H1 (cell line): ENCODE data around the gene PPARA.
A peak's percentile ranks its signal among the peaks of the same experiment; 100 is the strongest.

Experiments
- ATF3 ChIP-seq: IDR thresholded peaks from 2 replicates; pipeline ENCODE4 v1.6.1; 2011; ENCODE audit warnings: low read depth, mild to moderate bottlenecking, low read length; ENCODE audit not compliant: insufficient read depth
- CHD7 ChIP-seq: fragments of 300-600 bp; sonication (generic); IDR thresholded peaks from 2 replicates; pipeline ENCODE4 v1.7.1; 2012; ENCODE audit warnings: low read length, moderate library complexity, mild to moderate bottlenecking, inconsistent platforms; ENCODE audit not compliant: insufficient replicate concordance
- CREB1 ChIP-seq: IDR thresholded peaks from 2 replicates; pipeline ENCODE4 v1.6.1; 2012; ENCODE audit warnings: inconsistent platforms
- CTCF ChIP-seq, 3 experiments: IDR thresholded peaks; 1 replicate in 2 of 3; 2 replicates in 1 of 3; pipeline versions ENCODE4 v1.5.1 to v1.6.1; 2011; ENCODE audit warnings: low read length in 3 of 3, mild to moderate bottlenecking in 3 of 3, inconsistent platforms in 2 of 3, low read depth in 1 of 3, moderate library complexity in 1 of 3; ENCODE audit not compliant: insufficient read depth in 1 of 3; ENCODE audit errors: control extremely low read depth in 1 of 3
- EGR1 ChIP-seq: IDR thresholded peaks from 2 replicates; pipeline ENCODE4 v1.6.1; 2011; ENCODE audit warnings: low read depth, low read length, borderline replicate concordance
- EZH2 ChIP-seq: fragments of 200-600 bp; sonication (generic); IDR thresholded peaks from 2 replicates; pipeline ENCODE4 v1.7.1; 2012; ENCODE audit warnings: low read depth, mild to moderate bottlenecking, moderate library complexity, low read length, inconsistent platforms; ENCODE audit not compliant: severe bottlenecking
- MAX ChIP-seq: IDR thresholded peaks from 2 replicates; pipeline ENCODE4 v1.6.1; 2012; ENCODE audit warnings: inconsistent platforms
- POLR2A ChIP-seq, 2 experiments: IDR thresholded peaks; 1 replicate in 1 of 2; 2 replicates in 1 of 2; pipeline ENCODE4 v1.6.1; 2011; ENCODE audit warnings: low read depth in 2 of 2, low read length in 2 of 2, mild to moderate bottlenecking in 2 of 2; ENCODE audit errors: control extremely low read depth in 1 of 2
- RAD21 ChIP-seq, 2 experiments: IDR thresholded peaks in 1 of 2; conservative IDR thresholded peaks in 1 of 2; 2 replicates each; pipeline ENCODE4 v1.6.1; 2011; ENCODE audit warnings: low read depth in 2 of 2, low read length in 2 of 2, improper control_type of control experiment in 1 of 2, inconsistent platforms in 1 of 2, mild to moderate bottlenecking in 1 of 2, moderate library complexity in 1 of 2
- TEAD4 ChIP-seq: IDR thresholded peaks from 2 replicates; pipeline ENCODE4 v1.6.1; 2012; ENCODE audit warnings: low read depth, low read length, inconsistent platforms, mixed read lengths
- YY1 ChIP-seq: IDR thresholded peaks from 2 replicates; pipeline ENCODE4 v1.6.1; 2011; ENCODE audit warnings: low read depth, mild to moderate bottlenecking, low read length

GRCh38 chr22:46267431-46268279 is 117.3 kb downstream of the PPARA start, which contains the start of gene TTC38:
- no peak for TF ChIP-seq CTCF (IDR thresholded peaks at IDR 0.05; ENCODE audit: control extremely low read depth in 1 of 3, insufficient read depth in 1 of 3, low read depth in 1 of 3, low read length in 3 of 3)
- TF ChIP-seq ATF3 = no peak
- TF ChIP-seq EZH2 = no peak
- TF ChIP-seq RAD21 (IDR thresholded peaks at IDR 0.05 in 1 of 2, conservative IDR thresholded peaks at IDR 0.05 in 1 of 2; ENCODE audit: low read depth in 2 of 2, low read length in 2 of 2) = no peak
- TF ChIP-seq CHD7 = no peak
- TF ChIP-seq EGR1 = no peak
- peak in 1 of 2 experiments; percentile 49; a peak in 1 of 3 replicates for TF ChIP-seq POLR2A (IDR thresholded peaks at IDR 0.05; ENCODE audit: control extremely low read depth in 1 of 2, low read depth in 2 of 2, low read length in 2 of 2)
- TF ChIP-seq YY1 = peak; percentile 73; the same call in 1 of the 2 replicates
- TF ChIP-seq TEAD4 = no peak
- TF ChIP-seq CREB1 = no peak
- TF ChIP-seq MAX = no peak
